Osteoblast (primary cell): ENCODE measurements around the gene PAF1. TPM values are rescaled to one million over a fixed set of nuclear protein-coding genes. Genes with fewer than 3 reads are reported as not detected.
A peak's percentile ranks its signal among the peaks of the same experiment; 100 is the strongest.
"Not testable (repeated sequence)": the region's sequence is repeated elsewhere in the genome, so short reads cannot be mapped to it uniquely, and the experiment has no call there.

Source experiments
- DNase-seq: peaks from one replicate; pipeline ENCODE4 v3.0.0; 2011; ENCODE audit warnings: low spot score, mixed read lengths; ENCODE audit not compliant: insufficient read length; ENCODE audit errors: missing footprints
- H2AFZ ChIP-seq: 2 replicates; pipeline ENCODE4 v1.6.0; 2011; ENCODE audit warnings: mild to moderate bottlenecking, low read length
- H3K27ac ChIP-seq: 2 replicates; pipeline ENCODE4 v1.5.1; 2011; ENCODE audit warnings: mild to moderate bottlenecking, low read depth, low read length, moderate library complexity
- H3K27me3 ChIP-seq: 2 replicates; pipeline ENCODE4 v1.6.0; 2012; ENCODE audit warnings: mild to moderate bottlenecking, control low read depth, inconsistent platforms, low read length, moderate library complexity; ENCODE audit not compliant: insufficient read depth
- H3K36me3 ChIP-seq: 2 replicates; pipeline ENCODE4 v1.5.1; 2011; ENCODE audit warnings: mild to moderate bottlenecking, low read length, control low read depth, moderate library complexity; ENCODE audit not compliant: insufficient read depth
- H3K4me1 ChIP-seq: 2 replicates; pipeline ENCODE4 v1.5.1; 2011; ENCODE audit warnings: mild to moderate bottlenecking, low read length, control low read depth, moderate library complexity; ENCODE audit not compliant: insufficient read depth
- H3K4me2 ChIP-seq: 2 replicates; pipeline ENCODE4 v1.6.0; 2011; ENCODE audit warnings: mild to moderate bottlenecking, low read length; ENCODE audit not compliant: insufficient read depth
- H3K4me3 ChIP-seq: fragments of 200-600 bp; sonication (generic); 3 replicates; pipeline ENCODE4 v1.5.1; 2012; ENCODE audit warnings: mild to moderate bottlenecking, low read length, inconsistent platforms; ENCODE audit not compliant: insufficient read depth
- H3K79me2 ChIP-seq: 2 replicates; pipeline ENCODE4 v1.6.0; 2012; ENCODE audit warnings: mild to moderate bottlenecking, low read length, control low read depth, inconsistent platforms; ENCODE audit not compliant: insufficient read depth
- H3K9me3 ChIP-seq: 2 replicates; pipeline ENCODE4 v1.5.1; 2011; ENCODE audit warnings: low read depth, low read length, control low read depth
- H4K20me1 ChIP-seq: 2 replicates; pipeline ENCODE4 v1.6.0; 2012; ENCODE audit warnings: mild to moderate bottlenecking, low read length, control low read depth; ENCODE audit not compliant: insufficient read depth
- CTCF ChIP-seq: IDR thresholded peaks from 2 replicates; pipeline ENCODE4 v1.5.1; 2011; ENCODE audit warnings: mild to moderate bottlenecking, low read depth, low read length, moderate library complexity; ENCODE audit errors: extremely low read depth
- total RNA-seq: library from RNA; depleted of rRNA; stranded (reverse); fragments of >200 nt; gene quantifications from 2 replicates; pipeline ENCODE4 v1.2.3, GENCODE V29; 2012

Gene PAF1
- total RNA-seq, 1 donor = 29.3 TPM

- Histone ChIP-seq H3K4me3 (no peak overlapping the region), H3K27me3 (no peaks in the 10 kb centered on the region), H3K4me2 (no peak overlapping the region), H3K36me3 (peaks cover 93% of the 10 kb centered on the region), H3K27ac (no peak overlapping the region), H3K9me3 (no peaks in the 10 kb centered on the region), H3K79me2 (peaks cover 9% of the 10 kb centered on the region), H2AFZ (no peak overlapping the region), H3K4me1 (peaks cover 6% of the 10 kb centered on the region), H4K20me1 (peaks cover 3% of the 10 kb centered on the region)
- TF ChIP-seq CTCF = no peak
- peak; percentile 49 for DNase-seq
These were observed 11.0 kb downstream of the PAF1 start for GRCh38 chr19:39379865-39380396.

- Histone ChIP-seq H3K79me2 (peaks cover 12% of the 10 kb centered on the region), H3K36me3 (peaks cover 91% of the 10 kb centered on the region)
These were observed 11.5 kb downstream of the PAF1 start for GRCh38 chr19:39379366-39379765.

GRCh38 chr19:39377373-39378362 lies 13.2 kb downstream of the PAF1 start:
- Histone ChIP-seq H4K20me1 (peaks cover 3% of the 10 kb centered on the region), H3K4me2 (no peak overlapping the region), H3K4me3 (no peak overlapping the region), H3K79me2 (peaks cover 21% of the 10 kb centered on the region), H3K4me1 (peaks cover 15% of the 10 kb centered on the region), H3K27ac (peak overlapping the region; percentile 27), H2AFZ (no peak overlapping the region), H3K9me3 (no peaks in the 10 kb centered on the region), H3K27me3 (no peaks in the 10 kb centered on the region), H3K36me3 (peaks cover 82% of the 10 kb centered on the region)
- DNase-seq = peak; percentile 79
- no peak for TF ChIP-seq CTCF

More at GRCh38 chr19:39379366-39379765, 11.5 kb downstream of the PAF1 start:
- not testable (repeated sequence) for H3K27ac ChIP-seq, H4K20me1 ChIP-seq, H3K9me3 ChIP-seq, H2AFZ ChIP-seq, H3K4me3 ChIP-seq, H3K4me1 ChIP-seq, H3K27me3 ChIP-seq, DNase-seq, H3K4me2 ChIP-seq

- Histone ChIP-seq H3K4me2 (no peak overlapping the region), H3K27me3 (no peaks in the 10 kb centered on the region), H4K20me1 (no peaks in the 10 kb centered on the region), H3K4me3 (no peak overlapping the region), H3K9me3 (no peaks in the 10 kb centered on the region), H3K27ac (peak overlapping the region; percentile 1), H2AFZ (no peak overlapping the region), H3K36me3 (peaks cover 70% of the 10 kb centered on the region), H3K4me1 (peaks cover 20% of the 10 kb centered on the region), H3K79me2 (peaks cover 21% of the 10 kb centered on the region)
- TF ChIP-seq CTCF = no peak
- DNase-seq = peak; percentile 75
These were observed 15.0 kb downstream of the PAF1 start for GRCh38 chr19:39375929-39376328.
